Measurements from ENCODE around the gene HYAL2. TPM values are rescaled to one million over a fixed set of nuclear protein-coding genes. Genes with fewer than 3 reads are reported as not detected.

HYAL2 gene
- total RNA-seq, 2 experiments from 2014 or later = 7.7 to 19.7 TPM

DNA sequence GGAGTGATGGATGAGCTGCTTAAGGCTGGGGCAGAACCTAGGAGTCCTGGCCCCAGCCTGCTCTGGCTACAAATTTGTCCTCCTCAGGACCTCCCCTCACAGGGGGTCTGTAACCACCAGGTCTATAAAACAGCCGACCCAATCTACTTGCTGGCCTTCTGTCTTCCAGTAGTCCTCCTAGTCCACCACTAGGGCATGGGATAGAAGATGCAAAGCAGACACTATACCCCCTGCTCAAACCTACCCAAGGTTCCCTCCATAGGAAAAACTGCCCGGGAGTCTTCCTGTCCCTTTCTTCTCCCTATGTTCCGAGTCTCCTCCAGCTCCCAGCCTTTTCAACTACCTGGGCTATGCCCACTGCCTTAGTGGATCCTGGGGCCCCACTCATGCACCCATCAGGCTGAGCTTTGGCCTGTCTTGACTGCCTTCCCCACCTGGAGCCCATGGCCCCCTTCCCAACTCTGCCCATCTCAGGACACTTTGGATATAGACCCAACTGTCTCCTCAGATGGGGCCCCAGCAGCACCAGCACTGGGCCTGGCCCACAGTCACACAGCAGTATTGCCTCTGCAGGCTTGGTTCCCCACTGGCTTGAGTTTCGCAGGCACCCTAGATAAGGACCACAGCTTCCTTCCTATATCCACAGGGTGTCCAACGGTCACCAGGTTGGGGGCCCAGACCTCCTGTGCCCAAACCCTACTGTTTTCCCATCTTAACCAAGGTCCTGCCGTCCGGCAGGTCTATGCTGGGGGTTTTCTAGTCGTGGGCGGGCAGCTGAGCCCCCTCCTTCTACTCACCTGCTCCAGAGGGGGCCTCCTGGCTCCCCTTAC, 24.4 kb downstream of the HYAL2 start:
- peak overlapping the region; percentile 78 for H3K4me3 ChIP-seq (ENCODE audit: low read depth, low read length, poor library complexity, severe bottlenecking)
- no peak for DNase-seq (ENCODE audit: low spot score)
- intact Hi-C loops (cut with micrococcal nuclease; ENCODE audit: unreplicated experiment) = loop anchor here (2.0 to 5.0 kb wide), 2 partner anchors 39 to 51 kb away; no protein-coding TSS in a partner anchor

DNA sequence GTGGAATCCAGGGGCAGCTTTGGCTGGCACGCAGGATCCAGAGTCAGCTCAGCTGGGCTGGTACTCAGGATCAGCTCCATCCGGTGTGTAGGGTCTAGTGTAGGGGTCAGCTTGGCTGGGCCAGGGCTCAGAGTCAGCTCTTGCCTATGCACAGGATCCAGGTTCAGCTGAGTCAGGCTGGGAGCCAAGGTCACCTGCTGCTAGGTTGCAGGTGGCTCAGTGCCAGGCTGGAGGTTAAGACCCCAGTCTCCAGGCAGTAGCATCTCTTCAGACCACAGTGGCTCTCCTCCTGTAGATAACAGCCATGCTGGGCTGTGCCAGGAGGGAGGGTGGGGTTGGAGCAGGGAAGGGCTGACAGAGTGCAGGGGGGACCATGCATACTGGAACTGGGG, 25.2 kb downstream of the HYAL2 start:
- TF ChIP-seq EZH2phosphoT487 (IDR thresholded peaks at IDR 0.05; ENCODE audit: borderline replicate concordance, low read depth, low read length) = no peak
- TF ChIP-seq, protein P1, sequence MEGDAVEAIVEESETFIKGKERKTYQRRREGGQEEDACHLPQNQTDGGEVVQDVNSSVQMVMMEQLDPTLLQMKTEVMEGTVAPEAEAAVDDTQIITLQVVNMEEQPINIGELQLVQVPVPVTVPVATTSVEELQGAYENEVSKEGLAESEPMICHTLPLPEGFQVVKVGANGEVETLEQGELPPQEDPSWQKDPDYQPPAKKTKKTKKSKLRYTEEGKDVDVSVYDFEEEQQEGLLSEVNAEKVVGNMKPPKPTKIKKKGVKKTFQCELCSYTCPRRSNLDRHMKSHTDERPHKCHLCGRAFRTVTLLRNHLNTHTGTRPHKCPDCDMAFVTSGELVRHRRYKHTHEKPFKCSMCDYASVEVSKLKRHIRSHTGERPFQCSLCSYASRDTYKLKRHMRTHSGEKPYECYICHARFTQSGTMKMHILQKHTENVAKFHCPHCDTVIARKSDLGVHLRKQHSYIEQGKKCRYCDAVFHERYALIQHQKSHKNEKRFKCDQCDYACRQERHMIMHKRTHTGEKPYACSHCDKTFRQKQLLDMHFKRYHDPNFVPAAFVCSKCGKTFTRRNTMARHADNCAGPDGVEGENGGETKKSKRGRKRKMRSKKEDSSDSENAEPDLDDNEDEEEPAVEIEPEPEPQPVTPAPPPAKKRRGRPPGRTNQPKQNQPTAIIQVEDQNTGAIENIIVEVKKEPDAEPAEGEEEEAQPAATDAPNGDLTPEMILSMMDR (conservative IDR thresholded peaks at IDR 0.05; ENCODE audit: low read length) = no peak
- H3K36me3 ChIP-seq (ENCODE audit: insufficient read depth, low read length) = no peaks in the 10 kb centered on the region
- no peaks in the 10 kb centered on the region for H4K20me1 ChIP-seq (ENCODE audit: insufficient read depth, low read length)
- no peak overlapping the region for H3K27ac ChIP-seq (ENCODE audit: low read depth, low read length, poor library complexity, severe bottlenecking)
- POLR2A ChIA-PET = no interaction called here
- BruUV-seq (replicated peaks) = no TSS peak
- no peak overlapping the region for H3K4me3 ChIP-seq (ENCODE audit: low read depth, low read length, poor library complexity, severe bottlenecking)
- H3K9me2 ChIP-seq (ENCODE audit: insufficient read depth, low read length) = no peaks in the 10 kb centered on the region
- intact Hi-C loops (cut with micrococcal nuclease; ENCODE audit: unreplicated experiment) = loop anchor here (5.0 kb wide), 1 partner anchor 40 kb away; no protein-coding TSS in a partner anchor
- DNase-seq (ENCODE audit: low spot score) = no peak
- H3K4me2 ChIP-seq (ENCODE audit: low read length) = peak overlapping the region; percentile 91; the same call in 1 of the 2 replicates
- CTCF ChIA-PET (ENCODE audit: unreplicated experiment) = no interaction called here
- no peaks in the 10 kb centered on the region for H3K9me3 ChIP-seq (ENCODE audit: low read length)
- H3K79me2 ChIP-seq (ENCODE audit: insufficient read depth, low read depth, low read length) = no peaks in the 10 kb centered on the region
- H2AFZ ChIP-seq (ENCODE audit: low read length) = no peak overlapping the region
- H3K4me1 ChIP-seq (ENCODE audit: insufficient read depth, low read length, poor library complexity, severe bottlenecking) = peaks cover 25% of the 10 kb centered on the region

More for the DNA sequence above, 24.4 kb downstream of the HYAL2 start:
- H3K9me3 ChIP-seq (ENCODE audit: low read length) = no peaks in the 10 kb centered on the region
- peaks cover 21% of the 10 kb centered on the region for H3K4me1 ChIP-seq (ENCODE audit: insufficient read depth, low read length, poor library complexity, severe bottlenecking)
- no peak overlapping the region for H3K27ac ChIP-seq (ENCODE audit: low read depth, low read length, poor library complexity, severe bottlenecking)
- TF ChIP-seq, protein P1 (conservative IDR thresholded peaks at IDR 0.05; ENCODE audit: low read length) = no peak
- no peak for TF ChIP-seq EZH2phosphoT487 (IDR thresholded peaks at IDR 0.05; ENCODE audit: borderline replicate concordance, low read depth, low read length)
- H3K79me2 ChIP-seq (ENCODE audit: insufficient read depth, low read depth, low read length) = no peaks in the 10 kb centered on the region
- peak overlapping the region; percentile 91 for H3K4me2 ChIP-seq (ENCODE audit: low read length)
- CTCF ChIA-PET (ENCODE audit: unreplicated experiment) = interaction anchor here (1.5 kb wide), 1 partner anchor 39 kb away, joined by 5 read pairs; no protein-coding TSS in a partner anchor
- H2AFZ ChIP-seq (ENCODE audit: low read length) = no peak overlapping the region; the same call in 1 of the 2 replicates
- H3K36me3 ChIP-seq (ENCODE audit: insufficient read depth, low read length) = no peaks in the 10 kb centered on the region
- H3K9me2 ChIP-seq (ENCODE audit: insufficient read depth, low read length) = no peaks in the 10 kb centered on the region
- no TSS peak for BruUV-seq (replicated peaks)
- no peaks in the 10 kb centered on the region for H4K20me1 ChIP-seq (ENCODE audit: insufficient read depth, low read length)
- POLR2A ChIA-PET = interaction anchor here (0.6 to 2.4 kb wide), 3 partner anchors 20 to 39 kb away, joined by 3 to 13 read pairs (median 8); no protein-coding TSS in a partner anchor
